OCI-LY3 (cell line): ENCODE data around the gene NFATC3.

Source experiments
- CTCF ChIP-seq: fragments of 200-600, 300-600 bp; sonication (generic); IDR thresholded peaks from 2 replicates; pipeline ENCODE4 v1.5.1; 2014; ENCODE audit warnings: antibody characterized with exemption, low read length, low read depth
- EZH2phosphoT487 ChIP-seq: fragments of 200-600 bp; shearing (Covaris generic); IDR thresholded peaks from 2 replicates; pipeline ENCODE4 v1.6.1; 2018; ENCODE audit warnings: antibody characterized with exemption, mixed run types, low read depth

DNA sequence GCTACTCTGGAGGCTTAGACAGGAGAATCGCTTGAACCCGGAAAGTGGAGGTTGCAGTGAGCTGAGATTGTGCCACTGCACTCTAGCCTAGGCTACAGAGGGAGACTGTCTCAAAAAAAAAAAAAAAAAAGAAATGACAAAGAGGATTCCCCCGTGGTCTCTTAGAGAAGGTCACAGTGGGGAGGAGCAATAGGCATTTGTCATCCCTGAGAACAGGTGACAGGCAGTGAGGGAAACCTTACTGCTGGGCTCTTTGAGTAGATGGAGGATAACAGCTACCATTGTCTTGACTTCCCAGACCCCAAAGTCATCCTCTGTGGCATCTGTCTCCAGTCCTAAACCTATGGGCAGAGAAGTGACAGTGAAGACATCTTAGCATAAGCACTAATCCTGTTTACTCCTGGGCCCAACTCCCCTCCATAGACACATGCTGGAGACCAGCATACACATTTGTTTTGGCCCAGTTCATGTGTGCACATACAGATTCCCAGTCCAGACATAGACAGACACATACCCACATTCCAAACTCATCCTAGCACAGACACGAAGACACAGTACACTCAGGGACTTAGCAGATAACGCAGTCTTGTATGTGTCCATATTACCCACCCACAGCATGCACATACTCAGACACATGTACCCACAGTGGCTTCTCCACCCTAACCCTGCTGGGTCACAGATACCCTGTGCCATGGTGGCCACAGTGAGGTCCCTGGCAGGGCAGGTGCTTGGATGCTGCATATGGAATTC lies 148.1 kb downstream of the NFATC3 start:
- TF ChIP-seq CTCF (no peak), EZH2phosphoT487 (no peak)
